Loucy (cell line): ENCODE results near the gene NKAIN4.

ENCODE experiments used
- H2AFZ ChIP-seq: fragments of 200-600 bp; sonication (generic); 2 replicates; pipeline ENCODE4 v1.6.0; 2016; ENCODE audit warnings: antibody characterized with exemption, mild to moderate bottlenecking, low read length, moderate library complexity
- H3F3A ChIP-seq: fragments of 200-600 bp; 2 replicates; pipeline ENCODE4 v1.6.0; 2016; ENCODE audit warnings: antibody characterized with exemption, low read depth, mild to moderate bottlenecking
- H3K27me3 ChIP-seq: fragments of 200-600 bp; sonication (generic); 2 replicates; pipeline ENCODE4 v1.6.1; 2014; ENCODE audit warnings: low read length, mild to moderate bottlenecking; ENCODE audit not compliant: insufficient read depth, poor library complexity, severe bottlenecking
- H3K36me3 ChIP-seq: fragments of 200-600 bp; sonication (generic); 2 replicates; pipeline ENCODE4 v1.6.1; 2016; ENCODE audit warnings: low read length; ENCODE audit not compliant: insufficient read depth
- H3K4me1 ChIP-seq: fragments of 200-600 bp; sonication (generic); 2 replicates; pipeline ENCODE4 v1.5.1; 2014; ENCODE audit warnings: low read length, mild to moderate bottlenecking; ENCODE audit not compliant: insufficient read depth, poor library complexity, severe bottlenecking
- H3K4me2 ChIP-seq: fragments of 200-600 bp; sonication (generic); 2 replicates; pipeline ENCODE4 v1.6.0; 2014; ENCODE audit warnings: antibody characterized with exemption, low read length, low read depth, mild to moderate bottlenecking; ENCODE audit not compliant: poor library complexity, severe bottlenecking
- H3K4me3 ChIP-seq: fragments of 200-600 bp; sonication (generic); 2 replicates; pipeline ENCODE4 v1.5.1; 2014; ENCODE audit warnings: low read length, mild to moderate bottlenecking, mixed read lengths; ENCODE audit not compliant: poor library complexity, severe bottlenecking
- H3K79me2 ChIP-seq: fragments of 200-600 bp; sonication (generic); 2 replicates; pipeline ENCODE4 v1.6.1; 2014; ENCODE audit warnings: low read length; ENCODE audit not compliant: insufficient read depth
- H3K9ac ChIP-seq: fragments of 200-600 bp; sonication (generic); 2 replicates; pipeline ENCODE4 v1.6.0; 2014; ENCODE audit warnings: mild to moderate bottlenecking, low read depth, low read length, moderate library complexity; ENCODE audit not compliant: poor library complexity, severe bottlenecking
- H3K9me2 ChIP-seq: fragments of 200-600 bp; sonication (generic); replicated peaks from 2 replicates; pipeline ENCODE4 v1.6.1; 2016; ENCODE audit warnings: low read depth, low read length, mixed read lengths
- H3K9me3 ChIP-seq: fragments of 200-600 bp; sonication (generic); 2 replicates; pipeline ENCODE4 v1.6.1; 2014; ENCODE audit warnings: mild to moderate bottlenecking, antibody characterized with exemption, low read length, low read depth; ENCODE audit not compliant: insufficient read depth
- H4K20me1 ChIP-seq: fragments of 200-600 bp; sonication (generic); 2 replicates; pipeline ENCODE4 v1.6.0; 2014; ENCODE audit warnings: antibody characterized with exemption, low read length, mild to moderate bottlenecking; ENCODE audit not compliant: insufficient read depth, poor library complexity, severe bottlenecking
- CTCF ChIP-seq: fragments of 200-600 bp; sonication (generic); conservative IDR thresholded peaks from 2 replicates; pipeline ENCODE4 v1.5.1; 2014; ENCODE audit warnings: mild to moderate bottlenecking, antibody characterized with exemption, low read length
- EZH2phosphoT487 ChIP-seq: fragments of 200-600 bp; IDR thresholded peaks from 2 replicates; pipeline ENCODE4 v1.6.1; 2018; ENCODE audit warnings: antibody characterized with exemption, mild to moderate bottlenecking, moderate library complexity, borderline replicate concordance

NKAIN4 gene

GRCh38 chr20:63248835-63249591, 5.2 kb downstream of the NKAIN4 start:
- H3K4me2 ChIP-seq: no peak overlapping the region

GRCh38 chr20:63247671-63248228, 6.5 kb downstream of the NKAIN4 start:
- no peaks in the 10 kb centered on the region for H4K20me1 ChIP-seq
- H3F3A ChIP-seq: no peaks in the 10 kb centered on the region
- TF ChIP-seq CTCF (no peak), EZH2phosphoT487 (no peak)
- H3K79me2 ChIP-seq: no peaks in the 10 kb centered on the region
- no peak overlapping the region for H2AFZ ChIP-seq
- no peaks in the 10 kb centered on the region for H3K9me2 ChIP-seq
- H3K36me3 ChIP-seq: no peaks in the 10 kb centered on the region
- H3K9ac ChIP-seq: no peak overlapping the region
- H3K27me3 ChIP-seq: no peaks in the 10 kb centered on the region
- no peaks in the 10 kb centered on the region for H3K9me3 ChIP-seq
- no peak overlapping the region for H3K4me3 ChIP-seq
- H3K4me1 ChIP-seq: no peaks in the 10 kb centered on the region
- H3K4me2 ChIP-seq: no peak overlapping the region

More at GRCh38 chr20:63248835-63249591, 5.2 kb downstream of the NKAIN4 start:
- no peaks in the 10 kb centered on the region for H3K36me3 ChIP-seq
- TF ChIP-seq CTCF (no peak), EZH2phosphoT487 (no peak)
- H3K9me2 ChIP-seq: no peaks in the 10 kb centered on the region
- H4K20me1 ChIP-seq: no peaks in the 10 kb centered on the region
- no peak overlapping the region for H3K9ac ChIP-seq
- H3K9me3 ChIP-seq: no peaks in the 10 kb centered on the region
- H2AFZ ChIP-seq: no peak overlapping the region
- no peaks in the 10 kb centered on the region for H3F3A ChIP-seq
- H3K4me1 ChIP-seq: no peaks in the 10 kb centered on the region
- no peaks in the 10 kb centered on the region for H3K79me2 ChIP-seq
- H3K27me3 ChIP-seq: no peaks in the 10 kb centered on the region
- no peak overlapping the region for H3K4me3 ChIP-seq

GRCh38 chr20:63246490-63247288, 7.6 kb downstream of the NKAIN4 start:
- no peak overlapping the region for H3K4me3 ChIP-seq
- no peaks in the 10 kb centered on the region for H3K27me3 ChIP-seq
- H4K20me1 ChIP-seq: no peaks in the 10 kb centered on the region
- no peaks in the 10 kb centered on the region for H3K9me2 ChIP-seq
- H2AFZ ChIP-seq: no peak overlapping the region
- H3K4me1 ChIP-seq: no peaks in the 10 kb centered on the region
- TF ChIP-seq CTCF: no peak
- TF ChIP-seq EZH2phosphoT487: no peak
- H3K4me2 ChIP-seq: no peak overlapping the region
- H3K9ac ChIP-seq: no peak overlapping the region
- no peaks in the 10 kb centered on the region for H3F3A ChIP-seq
- no peaks in the 10 kb centered on the region for H3K9me3 ChIP-seq
- H3K36me3 ChIP-seq: no peaks in the 10 kb centered on the region
- no peaks in the 10 kb centered on the region for H3K79me2 ChIP-seq
